Thoracic aorta (tissue), 2 donors: ENCODE data around the gene DNAJC4. TPM values are rescaled to one million over a fixed set of nuclear protein-coding genes. Genes with fewer than 3 reads are reported as not detected.

Experiments used
- ATAC-seq: fragments of 150-250 bp; one replicate; pipeline ENCODE4 v1.8.0; 2017; ENCODE audit warnings: low read depth; ENCODE audit not compliant: insufficient number of reproducible peaks, low FRiP score
- DNase-seq: peaks from one replicate; pipeline ENCODE4 v3.0.0-alpha.2; 2020; ENCODE audit warnings: low spot score
- H3K27ac ChIP-seq, 2 donors: fragments of 200-600 bp; sonication (generic); 1 replicate in 1 of 2; 2 replicates in 1 of 2; pipeline ENCODE4 v1.5.1; 2016; ENCODE audit warnings: mild to moderate bottlenecking in 2 of 2, moderate library complexity in 2 of 2
- H3K27me3 ChIP-seq: fragments of 200-600 bp; sonication (generic); replicated peaks from 2 replicates; pipeline ENCODE4 v1.6.0; 2016; ENCODE audit warnings: mild to moderate bottlenecking; ENCODE audit not compliant: insufficient read depth
- H3K36me3 ChIP-seq: fragments of 200-600 bp; sonication (generic); one replicate; pipeline ENCODE4 v1.5.1; 2016
- H3K4me1 ChIP-seq, 2 donors: fragments of 200-600 bp; sonication (generic); 1 replicate in 1 of 2; 2 replicates in 1 of 2; pipeline versions ENCODE4 v1.5.1 to v1.6.0; 2016; ENCODE audit warnings: low read depth in 2 of 2, mild to moderate bottlenecking in 1 of 2; ENCODE audit not compliant: control insufficient read depth in 1 of 2
- H3K4me3 ChIP-seq: fragments of 200-600 bp; sonication (generic); 2 replicates; pipeline ENCODE4 v1.5.1; 2016; ENCODE audit warnings: mild to moderate bottlenecking
- H3K9me3 ChIP-seq: fragments of 200-600 bp; sonication (generic); 2 replicates; pipeline ENCODE4 v1.5.1; 2016
- total RNA-seq, 2 donors: library from RNA; depleted of rRNA; stranded (reverse); fragments of >200 nt; gene quantifications; one replicate each; pipeline versions ENCODE4 v1.1.0 to v1.2.3, GENCODE V29; 2016
- TF ChIP-seq, protein P1 (sequence below): fragments of 200-600 bp; sonication (generic); IDR thresholded peaks from one replicate; pipeline ENCODE4 v1.5.1; 2019; ENCODE audit warnings: antibody characterized with exemption

The DNAJC4 gene
- total RNA-seq, 2 donors from 2014 or later: 13.5 to 53.2 TPM

DNA sequence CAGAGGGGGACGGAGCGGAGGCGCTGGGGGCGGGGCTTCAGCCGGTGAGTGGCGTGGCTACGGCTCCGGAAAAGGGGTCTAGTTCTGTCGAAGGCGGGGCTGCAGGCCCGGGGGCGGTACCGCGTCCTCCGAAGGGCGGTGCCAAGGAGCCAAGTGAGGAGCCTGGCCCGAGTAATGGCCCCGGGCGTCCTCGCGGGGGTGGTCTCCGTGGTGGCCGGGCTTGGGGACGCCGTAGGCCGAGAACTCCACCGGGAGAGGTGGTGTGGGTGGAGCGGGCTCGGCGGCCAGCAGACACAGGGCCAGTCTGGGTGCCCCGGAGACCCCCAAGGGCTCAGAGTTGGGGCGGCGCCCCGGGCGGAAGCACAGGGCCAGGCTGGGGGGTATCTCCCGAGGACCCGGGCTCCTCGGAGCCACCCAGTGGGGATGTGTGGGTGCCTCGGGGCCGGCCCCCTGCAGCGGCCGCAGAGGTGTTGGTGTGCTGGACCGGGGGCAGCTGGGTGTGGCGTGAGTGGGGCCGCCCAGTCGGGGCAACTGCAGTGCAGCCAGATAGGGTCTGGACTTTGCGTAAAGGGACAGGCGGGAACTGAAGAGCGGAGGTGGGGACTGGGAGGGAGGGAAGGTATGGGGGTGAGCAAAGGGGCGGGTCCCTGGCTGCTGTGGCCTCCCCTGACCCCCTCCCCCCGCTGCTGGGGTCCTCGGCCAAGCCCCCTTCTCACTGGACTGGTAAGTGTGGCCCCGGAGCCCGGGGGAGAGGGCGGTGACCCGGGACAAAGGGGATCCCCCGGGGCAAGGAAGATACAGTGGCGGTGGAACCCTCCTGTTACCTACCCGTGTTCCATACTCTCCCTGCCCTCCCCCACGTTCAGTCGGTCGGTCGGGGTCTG lies 11.4 kb downstream of the DNAJC4 start:
- H3K36me3 ChIP-seq: peaks cover 19% of the 10 kb centered on the region
- H3K4me1 ChIP-seq: peaks cover 16 to 43% of the 10 kb centered on the region in 2 donors
- no peaks in the 10 kb centered on the region for H3K27me3 ChIP-seq
- DNase-seq (no peak), ATAC-seq (no peak)
- peak overlapping the region; percentile 94 to 99 for H3K27ac ChIP-seq
- H3K9me3 ChIP-seq: no peaks in the 10 kb centered on the region
- TF ChIP-seq, protein P1, sequence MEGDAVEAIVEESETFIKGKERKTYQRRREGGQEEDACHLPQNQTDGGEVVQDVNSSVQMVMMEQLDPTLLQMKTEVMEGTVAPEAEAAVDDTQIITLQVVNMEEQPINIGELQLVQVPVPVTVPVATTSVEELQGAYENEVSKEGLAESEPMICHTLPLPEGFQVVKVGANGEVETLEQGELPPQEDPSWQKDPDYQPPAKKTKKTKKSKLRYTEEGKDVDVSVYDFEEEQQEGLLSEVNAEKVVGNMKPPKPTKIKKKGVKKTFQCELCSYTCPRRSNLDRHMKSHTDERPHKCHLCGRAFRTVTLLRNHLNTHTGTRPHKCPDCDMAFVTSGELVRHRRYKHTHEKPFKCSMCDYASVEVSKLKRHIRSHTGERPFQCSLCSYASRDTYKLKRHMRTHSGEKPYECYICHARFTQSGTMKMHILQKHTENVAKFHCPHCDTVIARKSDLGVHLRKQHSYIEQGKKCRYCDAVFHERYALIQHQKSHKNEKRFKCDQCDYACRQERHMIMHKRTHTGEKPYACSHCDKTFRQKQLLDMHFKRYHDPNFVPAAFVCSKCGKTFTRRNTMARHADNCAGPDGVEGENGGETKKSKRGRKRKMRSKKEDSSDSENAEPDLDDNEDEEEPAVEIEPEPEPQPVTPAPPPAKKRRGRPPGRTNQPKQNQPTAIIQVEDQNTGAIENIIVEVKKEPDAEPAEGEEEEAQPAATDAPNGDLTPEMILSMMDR: peak; percentile 8
- H3K4me3 ChIP-seq: peak overlapping the region; percentile 92

DNA sequence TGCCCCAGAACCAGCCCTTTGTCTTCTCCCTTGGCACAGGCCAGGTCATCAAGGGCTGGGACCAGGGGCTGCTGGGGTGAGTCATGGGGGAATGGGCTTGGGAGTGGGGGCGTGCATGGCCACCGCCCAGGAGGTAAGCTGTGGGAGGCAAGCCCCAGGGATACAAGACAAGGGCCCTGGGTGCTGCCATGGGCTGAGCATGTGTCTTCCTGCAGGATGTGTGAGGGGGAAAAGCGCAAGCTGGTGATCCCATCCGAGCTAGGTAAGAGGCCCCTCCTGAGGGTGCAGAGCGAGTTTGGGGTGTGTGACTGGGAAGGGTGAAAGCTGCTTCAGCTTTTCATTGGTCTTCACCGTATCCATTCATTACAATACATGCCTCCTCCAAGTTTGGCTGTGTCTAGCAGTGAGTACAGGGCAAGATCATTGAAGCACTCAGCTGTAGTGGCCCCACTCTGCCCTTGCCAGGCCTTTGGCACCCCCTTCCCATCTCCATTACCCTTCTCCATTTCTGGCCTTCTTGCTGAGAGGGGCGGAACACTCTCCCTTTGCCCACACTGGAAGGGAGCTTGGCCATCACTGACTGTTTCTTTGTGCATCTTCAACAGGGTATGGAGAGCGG lies 13.0 kb downstream of the DNAJC4 start:
- TF ChIP-seq, protein P1: no peak
- DNase-seq: no peak
- H3K36me3 ChIP-seq: peaks cover 9% of the 10 kb centered on the region
- no peak overlapping the region for H3K4me3 ChIP-seq
- no peak overlapping the region for H3K27ac ChIP-seq
- ATAC-seq: no peak
- no peaks in the 10 kb centered on the region for H3K9me3 ChIP-seq
- no peaks in the 10 kb centered on the region for H3K27me3 ChIP-seq
- H3K4me1 ChIP-seq: peaks cover 16 to 49% of the 10 kb centered on the region in 2 donors

DNA sequence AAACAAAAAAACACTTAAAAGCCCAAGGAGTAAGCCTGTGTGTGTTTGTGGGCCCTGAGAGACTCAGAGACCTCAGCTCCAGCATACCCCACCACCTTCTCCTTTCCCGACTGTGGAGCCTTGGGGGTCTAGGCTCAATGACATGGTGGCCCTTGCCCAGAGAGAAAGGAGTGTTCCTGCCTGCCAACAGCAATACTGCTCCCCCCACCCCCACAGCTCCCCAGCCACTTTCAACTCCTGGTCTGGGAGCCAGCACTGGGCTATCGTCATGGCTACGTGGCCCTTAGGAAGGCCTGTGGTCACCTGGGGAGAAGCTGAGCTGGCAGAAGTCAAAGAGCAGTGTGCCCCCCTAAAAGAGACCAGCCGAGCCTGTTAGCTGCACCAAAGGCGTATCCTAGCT lies 13.8 kb downstream of the DNAJC4 start:
- peaks cover 9% of the 10 kb centered on the region for H3K36me3 ChIP-seq
- H3K4me1 ChIP-seq: peaks cover 16 to 49% of the 10 kb centered on the region in 2 donors
- TF ChIP-seq, protein P1: no peak
- ATAC-seq (no peak), DNase-seq (no peak)
- H3K27ac ChIP-seq: peak overlapping the region in 1 of 2 donors; percentile 90
- no peak overlapping the region for H3K4me3 ChIP-seq
- no peaks in the 10 kb centered on the region for H3K27me3 ChIP-seq
- H3K9me3 ChIP-seq: no peaks in the 10 kb centered on the region

DNA sequence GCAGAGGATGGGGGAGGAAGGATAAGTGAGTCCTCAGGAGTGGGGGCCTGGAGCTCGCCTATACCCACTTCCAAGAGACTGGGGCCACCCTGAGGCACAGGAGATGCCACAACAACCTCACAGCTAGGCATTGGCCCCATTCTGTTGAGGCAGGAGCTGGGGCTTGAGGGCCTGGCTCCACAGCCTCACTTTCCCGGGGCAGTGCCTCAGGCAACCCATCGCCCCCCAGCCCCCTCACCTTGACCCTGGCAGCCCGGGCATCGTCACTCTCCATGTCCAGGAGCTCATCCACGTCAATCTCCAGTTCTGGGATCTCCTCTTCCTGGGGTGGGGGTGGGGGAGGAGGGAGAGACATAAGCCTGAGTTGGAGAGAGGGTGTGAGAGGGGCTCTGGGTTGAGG lies 14.6 kb downstream of the DNAJC4 start:
- H3K27ac ChIP-seq: peak overlapping the region; percentile 78 to 90
- ATAC-seq (no peak), DNase-seq (no peak)
- H3K36me3 ChIP-seq: peaks cover 9% of the 10 kb centered on the region
- peak overlapping the region; percentile 73 for H3K4me3 ChIP-seq
- TF ChIP-seq, protein P1: no peak
- no peaks in the 10 kb centered on the region for H3K27me3 ChIP-seq
- H3K9me3 ChIP-seq: no peaks in the 10 kb centered on the region
- peaks cover 16 to 45% of the 10 kb centered on the region in 2 donors for H3K4me1 ChIP-seq

DNA sequence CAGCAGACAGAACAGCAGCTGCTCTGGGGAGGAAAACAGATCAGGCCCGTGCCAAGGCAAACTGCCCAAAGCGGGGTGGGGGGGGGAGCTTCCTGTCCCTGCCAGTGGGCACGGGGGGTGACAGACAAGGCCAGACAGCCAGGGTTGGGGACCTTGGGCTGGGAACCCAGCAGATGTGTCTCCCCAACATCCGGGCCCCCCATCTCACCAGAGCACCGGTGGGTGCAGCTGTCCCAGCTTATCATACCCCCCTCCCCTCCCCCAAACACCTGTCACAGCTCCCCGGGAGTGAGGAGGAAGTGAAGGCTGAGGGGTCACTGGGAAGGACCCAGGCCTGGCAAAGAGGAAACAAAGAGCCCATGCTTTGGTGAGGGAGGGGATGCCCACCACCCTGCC lies 15.1 kb downstream of the DNAJC4 start:
- Histone ChIP-seq H3K4me3 (peak overlapping the region; percentile 73), H3K36me3 (peaks cover 9% of the 10 kb centered on the region), H3K27me3 (no peaks in the 10 kb centered on the region), H3K9me3 (no peaks in the 10 kb centered on the region), H3K4me1 (peaks cover 14 to 40% of the 10 kb centered on the region in 2 donors), H3K27ac (peak overlapping the region; percentile 78 to 90)
- DNase-seq (no peak), ATAC-seq (no peak)
- TF ChIP-seq, protein P1: no peak
